Lower leg skin (tissue), 4 donors: ENCODE data around the gene MDGA2. TPM values are rescaled to one million over a fixed set of nuclear protein-coding genes. Genes with fewer than 3 reads are reported as not detected.

Experiments used
- DNase-seq, 2 donors: peaks; one replicate each; pipeline ENCODE4 v3.0.0-alpha.2; 2019; ENCODE audit warnings: low spot score in 2 of 2
- H3K4me3 ChIP-seq: fragments of 200-600 bp; sonication (generic); 2 replicates; pipeline ENCODE4 v1.5.1; 2017; ENCODE audit warnings: mild to moderate bottlenecking, low read depth; ENCODE audit not compliant: poor library complexity, severe bottlenecking
- POLR2A ChIP-seq, 2 donors: fragments of 450-650 bp; IDR thresholded peaks; one replicate each; pipeline ENCODE4 v1.6.1; 2016 to 2017; ENCODE audit warnings: antibody characterized with exemption in 2 of 2, mild to moderate bottlenecking in 1 of 2, moderate library complexity in 1 of 2
- WGBS, 2 donors: methylation state at CpG; one replicate each; pipeline ENCODE4 v1.1.5; 2018; 5-methylcytosine and 5-hydroxymethylcytosine counted together
- intact Hi-C: fragments of 100-400 bp; cut with DNase I; formaldehyde crosslinking; loops from one replicate; pipeline ENCODE4 v1.15.0; 2023; ENCODE audit warnings: low total_unique reads
- total RNA-seq, 4 donors: library from RNA; depleted of rRNA; stranded (reverse); fragments of >200 nt; gene quantifications; one replicate each; pipeline ENCODE4 v1.1.0, GENCODE V29; 2016
- TF ChIP-seq, protein P1 (sequence below), 3 donors: fragments of 450-650 bp; IDR thresholded peaks; one replicate each; pipeline ENCODE4 v1.5.1; 2016; ENCODE audit warnings: antibody characterized with exemption in 3 of 3, mild to moderate bottlenecking in 3 of 3, moderate library complexity in 2 of 3

The MDGA2 gene
- total RNA-seq, 4 donors from 2014 or later: 0.15 to 0.78 (median 0.24) TPM

DNA sequence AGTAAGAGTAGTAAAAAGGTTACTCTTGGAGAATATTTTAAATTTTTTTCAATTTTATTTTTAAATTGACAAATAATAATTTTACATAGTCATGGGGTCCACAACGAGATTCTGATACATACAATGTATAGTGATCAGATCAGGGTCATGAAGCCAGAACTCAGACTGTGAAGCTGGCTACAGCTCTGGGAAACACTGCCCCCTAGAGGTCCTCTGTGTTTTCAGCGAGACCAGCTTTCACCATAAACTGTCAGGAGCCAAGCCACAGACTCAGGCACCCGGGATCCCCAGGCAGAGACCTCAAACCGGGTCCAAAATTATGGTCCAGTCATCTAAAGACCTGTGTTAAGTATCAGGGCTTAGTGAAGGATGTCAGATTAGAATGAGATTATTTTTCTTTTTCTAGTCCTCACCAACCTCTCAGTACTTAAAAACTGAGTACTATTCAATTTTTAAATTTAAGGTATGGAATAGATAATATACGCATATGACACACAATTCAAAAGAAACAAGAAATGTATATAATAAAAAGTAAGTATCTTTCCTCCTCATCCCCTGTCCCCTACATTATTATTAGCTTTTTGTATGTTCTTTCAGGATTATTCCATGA, 397.1 kb downstream of the MDGA2 start:
- H3K4me3 ChIP-seq: no peak overlapping the region
- intact Hi-C loops: no loop called here
- 31 to 35% methylated on average over 5 of the region's 5 CpGs for WGBS, 2 donors
- DNase-seq: no peak
- TF ChIP-seq POLR2A (IDR thresholded peaks at IDR 0.05): no peak
- TF ChIP-seq, protein P1, sequence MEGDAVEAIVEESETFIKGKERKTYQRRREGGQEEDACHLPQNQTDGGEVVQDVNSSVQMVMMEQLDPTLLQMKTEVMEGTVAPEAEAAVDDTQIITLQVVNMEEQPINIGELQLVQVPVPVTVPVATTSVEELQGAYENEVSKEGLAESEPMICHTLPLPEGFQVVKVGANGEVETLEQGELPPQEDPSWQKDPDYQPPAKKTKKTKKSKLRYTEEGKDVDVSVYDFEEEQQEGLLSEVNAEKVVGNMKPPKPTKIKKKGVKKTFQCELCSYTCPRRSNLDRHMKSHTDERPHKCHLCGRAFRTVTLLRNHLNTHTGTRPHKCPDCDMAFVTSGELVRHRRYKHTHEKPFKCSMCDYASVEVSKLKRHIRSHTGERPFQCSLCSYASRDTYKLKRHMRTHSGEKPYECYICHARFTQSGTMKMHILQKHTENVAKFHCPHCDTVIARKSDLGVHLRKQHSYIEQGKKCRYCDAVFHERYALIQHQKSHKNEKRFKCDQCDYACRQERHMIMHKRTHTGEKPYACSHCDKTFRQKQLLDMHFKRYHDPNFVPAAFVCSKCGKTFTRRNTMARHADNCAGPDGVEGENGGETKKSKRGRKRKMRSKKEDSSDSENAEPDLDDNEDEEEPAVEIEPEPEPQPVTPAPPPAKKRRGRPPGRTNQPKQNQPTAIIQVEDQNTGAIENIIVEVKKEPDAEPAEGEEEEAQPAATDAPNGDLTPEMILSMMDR (IDR thresholded peaks at IDR 0.05): no peak

- no peak for DNase-seq
- TF ChIP-seq, protein P1 (IDR thresholded peaks at IDR 0.05): no peak
- no peak for TF ChIP-seq POLR2A (IDR thresholded peaks at IDR 0.05)
- H3K4me3 ChIP-seq: no peak overlapping the region
- WGBS, 2 donors: 88% methylated on average over 1 of the region's 1 CpG
- intact Hi-C loops: no loop called here
Measured at GRCh38 chr14:47277703-47278102, 397.7 kb downstream of the MDGA2 start.

GRCh38 chr14:47276931-47277330, 398.5 kb downstream of the MDGA2 start:
- no peak for TF ChIP-seq POLR2A (IDR thresholded peaks at IDR 0.05)
- TF ChIP-seq, protein P1 (IDR thresholded peaks at IDR 0.05): no peak
- DNase-seq: no peak
- H3K4me3 ChIP-seq: no peak overlapping the region
- intact Hi-C loops: no loop called here
- WGBS, 2 donors: 54 to 63% methylated on average over 3 of the region's 3 CpGs

DNA sequence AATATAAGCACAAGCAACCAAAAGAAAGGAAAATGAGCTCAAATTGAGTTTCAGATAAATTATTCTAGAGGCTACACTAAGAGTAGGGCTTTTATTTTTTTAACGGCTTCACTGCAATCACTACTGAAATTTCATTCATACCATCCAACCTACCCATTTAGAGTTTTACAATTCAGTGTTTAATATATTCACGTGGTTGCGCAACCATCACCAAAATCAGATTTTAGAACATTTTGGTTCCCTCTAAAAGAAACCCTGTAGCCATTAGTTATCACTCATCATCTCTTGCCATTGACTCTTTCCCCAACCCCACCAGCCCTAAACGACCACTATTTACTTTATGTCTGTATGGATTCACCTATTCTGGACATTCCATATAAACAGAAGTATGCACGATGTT, 401.5 kb downstream of the MDGA2 start:
- no peak for DNase-seq
- WGBS, 2 donors: 81 to 87% methylated on average over 5 of the region's 5 CpGs
- H3K4me3 ChIP-seq: no peak overlapping the region
- TF ChIP-seq, protein P1 (IDR thresholded peaks at IDR 0.05): no peak
- TF ChIP-seq POLR2A (IDR thresholded peaks at IDR 0.05): no peak
- intact Hi-C loops: no loop called here

DNA sequence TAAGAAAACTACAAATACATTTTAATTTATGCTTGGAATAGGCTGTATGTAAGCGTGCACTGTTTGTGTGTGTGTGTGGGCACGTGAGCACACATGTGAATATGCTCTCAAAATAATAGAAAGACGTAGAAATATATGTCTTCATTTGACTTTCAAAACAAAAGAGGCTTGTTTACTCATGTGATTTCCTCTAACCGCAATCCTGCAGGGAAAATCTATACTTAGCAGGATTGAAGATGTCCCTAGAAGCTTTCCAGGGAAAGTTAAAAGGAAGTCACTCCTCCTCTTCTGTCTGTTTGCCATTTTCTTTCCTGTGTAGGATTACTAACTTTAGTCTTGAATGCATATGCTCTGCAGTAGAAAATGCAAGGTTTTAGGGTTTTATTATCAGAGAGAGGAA, 404.7 kb downstream of the MDGA2 start:
- intact Hi-C loops: no loop called here
- no peak overlapping the region for H3K4me3 ChIP-seq
- no peak for DNase-seq
- WGBS, 2 donors: 65 to 75% methylated on average over 4 of the region's 4 CpGs
- TF ChIP-seq, protein P1 (IDR thresholded peaks at IDR 0.05): no peak
- TF ChIP-seq POLR2A (IDR thresholded peaks at IDR 0.05): no peak
